ENCODE data around the gene ADNP. TPM values are rescaled to one million over a fixed set of nuclear protein-coding genes. Genes with fewer than 3 reads are reported as not detected.
A peak's percentile ranks its signal among the peaks of the same experiment; 100 is the strongest.

Gene ADNP
- total RNA-seq, 1 donor from 2014 or later: 132 TPM

GRCh38 chr20:50876063-50876685 is 55.1 kb downstream of the ADNP start:
- no peak overlapping the region for H3K4me3 Mint-ChIP-seq
- H3K27ac Mint-ChIP-seq (ENCODE audit: unreplicated experiment): no peak overlapping the region
- DNase-seq (ENCODE audit: low read depth, low spot score): no peak
- H3K27me3 Mint-ChIP-seq (ENCODE audit: low read depth): peaks cover 6% of the 10 kb centered on the region
- no peak for TF ChIP-seq CTCF (conservative IDR thresholded peaks at IDR 0.05)
- peaks cover 7% of the 10 kb centered on the region for H3K36me3 Mint-ChIP-seq (ENCODE audit: low read depth)
- H3K9me3 Mint-ChIP-seq: no peaks in the 10 kb centered on the region
- H3K4me1 Mint-ChIP-seq: peaks cover 27% of the 10 kb centered on the region

- peaks cover 7% of the 10 kb centered on the region for H3K36me3 Mint-ChIP-seq (ENCODE audit: low read depth)
- H3K27me3 Mint-ChIP-seq (ENCODE audit: low read depth): peaks cover 6% of the 10 kb centered on the region
- no peak overlapping the region for H3K27ac Mint-ChIP-seq (ENCODE audit: unreplicated experiment)
- H3K9me3 Mint-ChIP-seq: no peaks in the 10 kb centered on the region
- H3K4me3 Mint-ChIP-seq: no peak overlapping the region
- H3K4me1 Mint-ChIP-seq: peaks cover 39% of the 10 kb centered on the region
- DNase-seq (ENCODE audit: low read depth, low spot score): no peak
- no peak for TF ChIP-seq CTCF (conservative IDR thresholded peaks at IDR 0.05)
Observed at GRCh38 chr20:50874758-50875665, 56.2 kb downstream of the ADNP start.

DNA sequence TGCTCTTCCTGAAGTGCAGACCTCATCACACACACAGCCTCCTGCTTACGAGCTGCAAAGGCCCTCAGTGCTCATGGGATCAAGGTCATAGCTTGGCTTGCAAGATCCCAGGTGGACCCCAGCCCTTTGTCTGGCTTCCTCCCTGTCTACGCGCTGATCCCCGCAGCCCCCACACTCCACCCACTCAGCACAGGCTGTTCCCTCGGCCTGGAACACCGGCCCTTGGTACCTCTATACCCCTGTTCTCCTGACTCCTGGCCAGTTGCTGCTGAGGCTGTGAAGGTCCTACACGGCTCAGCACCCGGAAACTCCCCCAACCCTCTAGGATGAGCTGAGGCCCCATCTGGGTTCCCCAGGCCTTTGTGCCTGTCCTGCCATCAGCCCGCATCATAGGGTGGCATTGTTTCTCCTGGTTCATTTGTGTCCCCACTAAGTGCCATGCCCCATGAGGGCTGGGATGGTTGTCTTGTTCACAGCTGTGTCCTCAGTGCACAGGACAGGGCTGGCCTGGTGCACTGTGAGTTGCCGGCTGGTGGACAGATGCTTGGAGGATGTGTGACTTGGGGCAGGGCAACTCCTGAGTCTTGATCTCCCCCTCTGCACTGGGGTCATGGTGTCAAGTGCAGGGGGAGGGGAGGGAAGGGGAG is 57.0 kb downstream of the ADNP start:
- DNase-seq (ENCODE audit: low read depth, low spot score): no peak
- Mint-ChIP-seq H3K9me3 (no peaks in the 10 kb centered on the region), H3K27me3 (ENCODE audit: low read depth) (peaks cover 3% of the 10 kb centered on the region), H3K4me1 (peaks cover 43% of the 10 kb centered on the region), H3K27ac (ENCODE audit: unreplicated experiment) (peak overlapping the region; percentile 35), H3K4me3 (peak overlapping the region; percentile 76), H3K36me3 (ENCODE audit: low read depth) (peaks cover 3% of the 10 kb centered on the region)
- TF ChIP-seq CTCF (conservative IDR thresholded peaks at IDR 0.05): no peak

GRCh38 chr20:50873585-50873984 is 57.7 kb downstream of the ADNP start:
- DNase-seq (ENCODE audit: low read depth, low spot score): no peak
- peak overlapping the region; percentile 35 for H3K27ac Mint-ChIP-seq (ENCODE audit: unreplicated experiment)
- no peaks in the 10 kb centered on the region for H3K9me3 Mint-ChIP-seq
- no peak for TF ChIP-seq CTCF (conservative IDR thresholded peaks at IDR 0.05)
- H3K4me3 Mint-ChIP-seq: peak overlapping the region; percentile 76
- peaks cover 3% of the 10 kb centered on the region for H3K27me3 Mint-ChIP-seq (ENCODE audit: low read depth)
- peaks cover 44% of the 10 kb centered on the region for H3K4me1 Mint-ChIP-seq
- H3K36me3 Mint-ChIP-seq (ENCODE audit: low read depth): peaks cover 3% of the 10 kb centered on the region

DNA sequence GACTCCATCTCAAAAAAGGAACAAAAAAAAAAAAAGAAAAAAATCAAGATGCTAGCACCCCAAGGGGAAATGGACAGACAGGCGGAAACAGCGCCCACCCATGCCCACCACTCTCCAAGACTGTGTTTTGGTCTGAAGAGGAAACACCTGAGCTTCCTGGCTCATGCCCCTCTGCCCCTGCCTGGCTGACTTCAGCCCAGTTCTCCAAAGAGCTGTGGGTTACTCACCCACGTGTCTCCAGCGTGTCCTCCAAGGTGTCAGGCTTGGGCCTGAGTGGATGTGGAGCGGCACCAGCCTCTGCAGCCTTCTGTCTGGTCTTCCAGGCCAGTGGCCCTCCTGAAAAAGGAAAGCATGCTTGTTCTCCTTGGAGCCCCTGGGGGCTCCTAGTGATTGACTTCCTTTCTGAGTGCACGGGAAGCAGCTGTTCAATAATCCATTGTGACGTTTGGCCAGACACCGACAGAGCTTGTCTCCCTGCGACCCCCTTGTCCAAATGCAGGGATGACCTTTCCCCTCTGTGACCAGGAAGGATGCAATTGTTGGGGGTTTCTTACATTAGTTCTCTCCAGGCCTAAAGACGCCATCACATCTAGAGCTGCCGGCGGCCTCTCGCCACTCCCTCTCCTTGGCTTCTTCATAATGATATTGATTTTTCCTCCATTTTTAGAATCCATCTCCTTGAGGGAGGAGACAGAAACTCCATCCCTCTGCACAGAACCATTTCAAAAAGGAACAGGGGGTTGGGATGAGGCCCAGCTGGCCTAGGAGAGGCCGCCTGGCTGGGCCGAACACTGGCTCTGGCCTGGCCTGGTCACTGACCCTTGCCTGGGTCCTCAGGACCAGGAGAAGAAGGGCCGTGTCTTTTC is 58.4 kb downstream of the ADNP start:
- Mint-ChIP-seq H3K36me3 (ENCODE audit: low read depth) (peaks cover 3% of the 10 kb centered on the region), H3K9me3 (no peaks in the 10 kb centered on the region), H3K4me1 (peaks cover 44% of the 10 kb centered on the region), H3K4me3 (peak overlapping the region; percentile 76), H3K27me3 (ENCODE audit: low read depth) (peaks cover 3% of the 10 kb centered on the region), H3K27ac (ENCODE audit: unreplicated experiment) (peak overlapping the region; percentile 92)
- DNase-seq (ENCODE audit: low read depth, low spot score): peak; percentile 22
- TF ChIP-seq CTCF (conservative IDR thresholded peaks at IDR 0.05): no peak
